ENCODE data around the gene FOXB2.

DNA sequence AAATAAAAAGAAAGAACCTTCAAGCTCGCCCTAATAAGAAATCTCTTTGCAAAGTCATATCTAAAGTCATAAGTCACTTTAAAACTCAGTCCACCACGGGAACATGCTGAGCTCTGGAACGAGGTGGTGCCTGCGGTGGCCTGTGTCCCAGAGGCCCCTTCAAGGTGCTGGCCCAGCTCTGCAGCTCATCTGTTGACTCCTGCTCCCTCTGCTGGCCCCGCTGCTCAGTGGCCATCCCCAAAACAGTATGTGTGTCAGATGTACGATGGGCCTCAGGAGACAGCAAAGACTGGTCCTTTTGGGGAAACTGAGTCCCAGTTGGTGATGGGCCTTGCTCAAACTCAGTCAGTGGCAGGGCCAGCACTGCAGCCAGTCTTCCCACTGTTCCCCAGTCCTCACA lies 22.8 kb upstream of the FOXB2 start:
- no peak for TF ChIP-seq POLR2AphosphoS5 (IDR thresholded peaks at IDR 0.05; ENCODE audit: borderline replicate concordance, low read depth, low read length)
- no peak for TF ChIP-seq EZH2 (IDR thresholded peaks at IDR 0.05)
- TF ChIP-seq FOXP2 (optimal IDR thresholded peaks at IDR 0.05; ENCODE audit: control extremely low read depth, extremely low read length, insufficient read depth) = no peak

Data from SK-N-MC (cell line).